Measurements from ENCODE around the gene UGT1A10.
A peak's percentile ranks its signal among the peaks of the same experiment; 100 is the strongest.

The UGT1A10 gene

DNA sequence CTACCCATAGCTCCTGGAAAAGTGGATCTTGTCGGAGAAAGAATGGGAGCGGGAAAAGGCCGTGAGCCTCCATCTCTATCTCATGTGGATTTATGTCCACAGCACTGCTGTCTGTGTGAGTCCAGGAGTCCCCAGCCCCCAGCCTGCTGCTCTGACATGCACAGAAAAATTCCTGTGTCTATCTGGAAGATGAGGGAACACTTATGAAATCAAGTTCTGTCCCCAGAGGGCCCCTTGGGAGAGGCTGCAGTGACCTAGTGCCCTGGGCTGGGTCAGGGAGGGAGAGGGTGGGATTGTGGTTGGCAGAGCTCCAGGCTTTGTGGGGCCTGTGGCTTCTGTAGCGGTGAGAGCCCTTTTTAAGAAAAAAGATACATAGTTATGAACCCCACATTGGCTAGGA lies 180.5 kb downstream of the UGT1A10 start:
- Histone ChIP-seq H3K36me3 (no peaks in the 10 kb centered on the region), H3K9me3 (ENCODE audit: severe bottlenecking) (no peaks in the 10 kb centered on the region), H3K27me3 (ENCODE audit: insufficient read depth, low read depth, severe bottlenecking) (no peaks in the 10 kb centered on the region), H3K4me3 (ENCODE audit: low read depth, low read length) (no peak overlapping the region), H3K27ac (no peak overlapping the region)
- DNase-seq: peak; percentile 0
- TF ChIP-seq, protein P1, sequence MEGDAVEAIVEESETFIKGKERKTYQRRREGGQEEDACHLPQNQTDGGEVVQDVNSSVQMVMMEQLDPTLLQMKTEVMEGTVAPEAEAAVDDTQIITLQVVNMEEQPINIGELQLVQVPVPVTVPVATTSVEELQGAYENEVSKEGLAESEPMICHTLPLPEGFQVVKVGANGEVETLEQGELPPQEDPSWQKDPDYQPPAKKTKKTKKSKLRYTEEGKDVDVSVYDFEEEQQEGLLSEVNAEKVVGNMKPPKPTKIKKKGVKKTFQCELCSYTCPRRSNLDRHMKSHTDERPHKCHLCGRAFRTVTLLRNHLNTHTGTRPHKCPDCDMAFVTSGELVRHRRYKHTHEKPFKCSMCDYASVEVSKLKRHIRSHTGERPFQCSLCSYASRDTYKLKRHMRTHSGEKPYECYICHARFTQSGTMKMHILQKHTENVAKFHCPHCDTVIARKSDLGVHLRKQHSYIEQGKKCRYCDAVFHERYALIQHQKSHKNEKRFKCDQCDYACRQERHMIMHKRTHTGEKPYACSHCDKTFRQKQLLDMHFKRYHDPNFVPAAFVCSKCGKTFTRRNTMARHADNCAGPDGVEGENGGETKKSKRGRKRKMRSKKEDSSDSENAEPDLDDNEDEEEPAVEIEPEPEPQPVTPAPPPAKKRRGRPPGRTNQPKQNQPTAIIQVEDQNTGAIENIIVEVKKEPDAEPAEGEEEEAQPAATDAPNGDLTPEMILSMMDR (IDR thresholded peaks at IDR 0.05; ENCODE audit: low read depth, low read length): no peak

DNA sequence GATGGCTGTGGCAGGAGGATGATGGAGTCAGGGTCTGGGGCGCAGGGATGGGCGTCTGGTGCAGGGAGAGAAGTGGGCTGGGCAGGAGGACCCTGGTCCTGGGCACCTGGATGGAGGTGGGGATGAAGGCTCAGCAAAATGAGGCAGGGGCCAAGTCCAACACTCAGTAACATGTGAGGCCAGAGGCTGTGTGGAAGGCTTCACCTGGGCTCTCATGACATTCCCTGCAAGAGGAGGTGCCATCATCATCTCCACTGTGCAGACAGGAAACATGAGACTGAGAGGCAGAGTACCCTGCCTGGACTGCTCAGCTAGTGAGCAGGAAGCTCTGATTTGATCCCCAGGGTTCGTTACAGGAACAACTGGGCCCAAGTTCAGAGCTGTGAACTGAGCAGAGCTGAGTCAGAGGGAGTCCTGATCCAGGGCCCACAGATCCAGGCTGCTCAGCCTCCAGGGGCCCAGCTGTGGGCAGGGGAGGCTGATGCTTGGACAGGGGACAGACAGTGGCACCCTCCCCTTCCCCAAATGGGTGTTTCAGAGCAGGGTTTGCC lies 181.2 kb downstream of the UGT1A10 start:
- no peak for DNase-seq
- H3K27ac ChIP-seq: no peak overlapping the region
- H3K27me3 ChIP-seq (ENCODE audit: insufficient read depth, low read depth, severe bottlenecking): no peaks in the 10 kb centered on the region
- H3K9me3 ChIP-seq (ENCODE audit: severe bottlenecking): no peaks in the 10 kb centered on the region
- no peak overlapping the region for H3K4me3 ChIP-seq (ENCODE audit: low read depth, low read length)
- no peaks in the 10 kb centered on the region for H3K36me3 ChIP-seq
- TF ChIP-seq, protein P1 (IDR thresholded peaks at IDR 0.05; ENCODE audit: low read depth, low read length): no peak

DNA sequence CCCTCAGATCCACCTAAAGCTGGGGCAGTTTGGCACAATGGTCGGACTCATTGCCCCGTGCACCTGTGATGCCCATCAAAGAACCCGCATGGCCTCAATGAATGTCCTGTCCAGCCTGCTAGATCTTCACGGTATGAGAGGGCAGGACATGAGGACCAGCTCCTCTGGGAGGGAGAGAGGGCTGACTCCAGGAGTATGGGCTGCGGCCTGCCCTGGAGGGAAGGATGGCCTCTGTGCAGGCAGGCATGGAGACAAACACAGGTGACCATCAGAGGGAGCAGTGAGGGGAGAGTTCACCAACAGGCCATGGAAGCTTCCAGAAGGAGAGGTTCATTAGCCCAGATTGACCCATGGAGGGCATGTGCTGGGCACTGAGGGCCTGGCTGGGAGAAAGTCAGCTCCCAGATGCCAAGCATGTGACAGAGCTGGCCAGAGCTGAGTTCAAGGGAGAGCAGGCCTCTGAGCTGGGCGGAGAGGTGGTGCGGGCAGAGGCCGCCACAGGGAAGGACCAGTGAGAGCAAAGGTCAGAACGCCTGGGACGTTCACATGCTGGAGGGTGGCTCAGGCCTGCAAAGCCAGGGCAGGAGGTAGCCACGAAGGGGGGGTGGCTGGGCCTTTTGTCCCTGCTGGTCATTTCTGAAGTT lies 181.9 kb downstream of the UGT1A10 start:
- peak; percentile 4 for DNase-seq
- H3K36me3 ChIP-seq: no peaks in the 10 kb centered on the region
- H3K4me3 ChIP-seq (ENCODE audit: low read depth, low read length): no peak overlapping the region
- no peaks in the 10 kb centered on the region for H3K9me3 ChIP-seq (ENCODE audit: severe bottlenecking)
- TF ChIP-seq, protein P1 (IDR thresholded peaks at IDR 0.05; ENCODE audit: low read depth, low read length): no peak
- no peak overlapping the region for H3K27ac ChIP-seq
- H3K27me3 ChIP-seq (ENCODE audit: insufficient read depth, low read depth, severe bottlenecking): no peaks in the 10 kb centered on the region

DNA sequence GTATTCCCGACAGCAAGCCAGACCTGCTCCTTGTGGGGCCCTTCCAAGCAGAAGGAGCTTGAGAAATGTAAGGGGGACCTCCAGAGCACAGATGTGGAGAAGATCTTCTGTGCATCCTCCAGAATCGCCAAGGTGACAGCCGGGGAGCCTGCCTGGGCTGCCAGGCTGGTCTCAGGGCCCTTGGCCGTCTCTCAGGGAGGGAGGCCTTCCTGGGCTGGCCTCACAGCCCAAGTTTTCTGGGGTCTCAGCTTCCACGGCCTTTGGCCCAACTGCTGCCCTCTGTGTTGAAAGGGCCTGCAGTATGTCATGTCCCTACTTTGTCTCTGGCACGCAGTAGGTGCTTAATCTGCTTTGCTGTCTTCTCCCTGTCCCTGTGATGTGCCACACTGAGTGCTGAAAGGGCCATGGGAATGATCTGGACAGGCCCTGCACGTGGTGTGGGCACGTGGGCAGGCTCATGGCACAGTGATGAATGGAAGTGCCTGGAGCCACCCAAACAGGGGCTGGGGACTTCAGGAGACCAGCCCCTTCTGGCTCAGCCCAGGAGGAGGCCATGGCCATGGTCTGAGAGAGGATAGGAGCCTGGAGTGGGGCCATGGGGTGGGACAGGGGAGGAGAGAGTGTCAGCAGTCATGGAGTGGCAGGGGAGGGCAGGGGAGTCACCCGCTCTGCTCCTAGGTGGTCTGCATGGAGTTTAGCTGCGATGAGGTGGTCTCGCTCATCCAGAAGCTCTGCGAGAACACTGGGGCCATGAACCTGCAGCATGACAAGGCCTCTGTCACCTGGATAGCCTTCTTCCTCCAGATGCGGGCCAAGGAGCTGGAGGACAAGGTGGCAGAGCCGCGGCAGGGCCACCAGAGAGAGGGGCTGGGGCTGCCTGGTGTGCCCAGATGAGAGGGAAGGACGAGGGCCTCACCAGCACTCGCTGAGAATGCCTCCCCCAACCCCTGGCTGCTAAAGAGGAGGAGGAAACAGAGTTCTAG lies 182.7 kb downstream of the UGT1A10 start:
- H3K27ac ChIP-seq: no peak overlapping the region
- peak; percentile 2 for DNase-seq
- TF ChIP-seq, protein P1 (IDR thresholded peaks at IDR 0.05; ENCODE audit: low read depth, low read length): no peak
- H3K4me3 ChIP-seq (ENCODE audit: low read depth, low read length): no peak overlapping the region
- no peaks in the 10 kb centered on the region for H3K36me3 ChIP-seq
- no peaks in the 10 kb centered on the region for H3K27me3 ChIP-seq (ENCODE audit: insufficient read depth, low read depth, severe bottlenecking)
- H3K9me3 ChIP-seq (ENCODE audit: severe bottlenecking): no peaks in the 10 kb centered on the region

DNA sequence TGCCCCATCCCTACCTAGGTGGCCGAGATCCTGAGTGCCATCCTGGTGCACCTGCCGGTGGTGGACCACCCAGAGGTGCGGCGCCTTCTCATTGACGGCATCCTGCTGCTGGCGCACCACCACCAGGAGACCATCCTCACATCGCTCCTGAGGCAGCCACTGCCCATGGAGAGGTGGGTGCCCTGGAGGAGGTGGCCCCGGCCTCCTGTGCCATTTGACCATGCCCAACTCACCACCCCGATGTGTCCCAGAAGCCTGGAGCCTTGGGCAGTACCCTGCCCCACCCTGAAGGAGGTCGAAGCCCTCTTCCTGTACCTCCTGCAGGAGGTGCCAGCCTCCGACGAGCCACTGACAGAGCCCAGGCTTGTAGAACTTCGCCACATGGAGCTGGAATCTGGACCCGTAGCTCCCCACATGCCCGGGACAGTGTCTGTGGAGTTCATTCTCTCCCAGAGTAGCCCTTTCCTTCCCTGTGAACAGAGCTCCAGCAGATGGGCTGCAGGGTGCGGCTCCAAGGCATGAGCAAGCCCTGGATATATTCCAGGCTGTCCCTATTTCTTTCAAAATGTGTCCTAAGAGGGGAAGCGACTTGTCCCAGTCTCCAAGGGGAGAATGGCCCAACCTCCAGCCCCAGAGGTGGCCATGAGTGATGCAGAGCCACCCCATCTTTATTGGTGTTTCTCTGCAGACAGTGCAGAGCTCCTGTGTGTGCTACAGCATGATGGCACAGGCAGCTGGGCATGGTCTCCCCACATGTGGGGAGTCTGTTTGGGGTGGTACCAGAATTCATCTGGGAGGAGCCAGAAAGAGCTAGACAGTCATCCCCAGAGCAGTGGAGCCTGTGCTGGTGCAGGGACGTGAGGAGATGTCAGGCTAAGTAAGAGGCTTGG lies 183.9 kb downstream of the UGT1A10 start:
- H3K4me3 ChIP-seq (ENCODE audit: low read depth, low read length): no peak overlapping the region
- H3K27ac ChIP-seq: no peak overlapping the region
- no peaks in the 10 kb centered on the region for H3K9me3 ChIP-seq (ENCODE audit: severe bottlenecking)
- H3K36me3 ChIP-seq: no peaks in the 10 kb centered on the region
- TF ChIP-seq, protein P1 (IDR thresholded peaks at IDR 0.05; ENCODE audit: low read depth, low read length): no peak
- no peaks in the 10 kb centered on the region for H3K27me3 ChIP-seq (ENCODE audit: insufficient read depth, low read depth, severe bottlenecking)
- DNase-seq: peak; percentile 1

Data from WERI-Rb-1 (cell line).